Measurements from ENCODE around the gene RRAGD. TPM values are rescaled to one million over a fixed set of nuclear protein-coding genes. Genes with fewer than 3 reads are reported as not detected.
A peak's percentile ranks its signal among the peaks of the same experiment; 100 is the strongest.

Gene RRAGD
- polyA plus RNA-seq, 10 donors = 45.7 to 125 (median 99.9) TPM

- no peak for DNase-seq
Measured at GRCh38 chr6:89381031-89381430, 31.0 kb downstream of the RRAGD start.

DNA sequence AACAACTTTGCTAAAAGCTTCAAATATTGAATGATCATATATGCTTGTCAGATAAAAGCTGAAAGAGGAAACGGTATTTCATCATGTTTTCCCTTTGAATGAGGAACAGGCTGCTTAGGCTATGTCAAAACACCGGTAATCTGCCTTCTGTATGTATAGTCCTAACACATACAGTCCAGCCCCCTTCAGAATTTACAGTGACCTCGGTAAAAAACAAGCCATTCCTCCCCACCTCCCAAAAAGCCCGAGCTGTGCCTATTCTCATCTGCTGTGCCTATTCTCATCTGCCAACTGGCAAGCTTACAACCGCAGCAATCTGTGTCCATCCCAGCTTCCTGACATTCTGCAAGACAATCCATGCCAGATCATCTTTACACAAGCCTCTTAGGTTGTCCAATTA is 32.8 kb downstream of the RRAGD start:
- DNase-seq = no peak

- DNase-seq = no peak
Measured at GRCh38 chr6:89378628-89379027, 33.4 kb downstream of the RRAGD start.

- peak in 2 of 3 donors; percentile 26 for DNase-seq
Measured at GRCh38 chr6:89375427-89376267, 36.4 kb downstream of the RRAGD start.

GRCh38 chr6:89372506-89372901 is 39.6 kb downstream of the RRAGD start:
- DNase-seq = no peak

GRCh38 chr6:89371849-89372505 is 40.1 kb downstream of the RRAGD start:
- peak in 2 of 3 donors; percentile 48 to 66 for DNase-seq

DNA sequence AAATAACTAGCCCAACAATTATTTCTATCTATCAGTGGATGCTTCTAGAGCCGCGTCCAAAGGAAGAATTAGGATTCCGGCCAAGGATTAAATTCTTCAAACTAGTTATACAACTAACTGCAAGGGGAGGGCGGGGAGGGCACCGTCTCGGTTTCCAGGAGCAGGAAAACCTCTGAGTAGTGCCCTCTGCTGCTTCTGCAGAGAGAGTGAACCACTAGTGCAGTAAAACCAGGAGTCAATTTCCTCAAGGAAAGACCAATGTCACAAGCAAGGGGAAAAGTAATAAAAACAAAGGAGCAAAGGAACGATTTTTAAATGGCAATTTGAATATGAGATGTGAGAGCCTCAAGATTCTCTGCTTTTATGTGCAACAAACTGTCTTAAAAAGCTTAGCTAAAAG is 43.1 kb downstream of the RRAGD start:
- peak in 2 of 3 donors; percentile 27 to 49 for DNase-seq

GRCh38 chr6:89368107-89368506 is 44.0 kb downstream of the RRAGD start:
- peak; percentile 47 to 74 (median 71) for DNase-seq

DNA sequence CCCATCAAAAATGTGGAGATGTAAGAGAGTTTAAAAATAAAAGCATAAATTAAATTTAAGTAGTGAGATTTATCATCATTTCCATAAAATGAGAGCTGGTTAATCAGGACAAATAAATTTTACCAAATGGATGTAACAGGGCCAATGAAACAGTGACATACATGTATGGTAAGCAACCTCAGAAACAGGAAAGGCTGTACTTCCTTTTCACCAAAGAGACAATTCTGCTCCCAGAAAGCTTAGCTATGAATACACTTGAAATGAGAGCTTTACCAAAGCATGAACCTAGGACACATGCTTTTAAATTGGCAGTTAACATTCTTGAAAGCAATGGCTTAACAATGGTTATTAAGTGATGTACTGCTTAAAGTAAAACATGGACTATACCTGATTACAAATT is 47.5 kb downstream of the RRAGD start:
- no peak for DNase-seq

DNA sequence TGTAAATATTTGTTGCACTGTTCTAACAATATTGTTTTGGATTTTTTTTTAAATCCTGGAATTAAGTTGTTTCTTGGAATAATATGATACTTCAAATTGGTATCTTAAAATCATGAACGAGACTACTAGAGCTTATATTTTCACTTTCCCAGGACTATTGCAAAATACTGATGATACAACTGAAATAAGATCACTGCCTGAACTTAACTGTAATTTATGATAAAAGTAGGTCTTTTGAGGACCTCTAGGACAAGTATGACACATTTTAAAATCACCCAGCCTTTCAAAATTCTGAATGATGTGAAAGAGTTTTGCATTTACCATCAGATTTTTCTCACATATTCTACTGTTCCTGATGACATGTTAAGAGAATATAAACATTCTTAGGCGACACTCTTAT is 50.9 kb downstream of the RRAGD start:
- no peak for DNase-seq

DNA sequence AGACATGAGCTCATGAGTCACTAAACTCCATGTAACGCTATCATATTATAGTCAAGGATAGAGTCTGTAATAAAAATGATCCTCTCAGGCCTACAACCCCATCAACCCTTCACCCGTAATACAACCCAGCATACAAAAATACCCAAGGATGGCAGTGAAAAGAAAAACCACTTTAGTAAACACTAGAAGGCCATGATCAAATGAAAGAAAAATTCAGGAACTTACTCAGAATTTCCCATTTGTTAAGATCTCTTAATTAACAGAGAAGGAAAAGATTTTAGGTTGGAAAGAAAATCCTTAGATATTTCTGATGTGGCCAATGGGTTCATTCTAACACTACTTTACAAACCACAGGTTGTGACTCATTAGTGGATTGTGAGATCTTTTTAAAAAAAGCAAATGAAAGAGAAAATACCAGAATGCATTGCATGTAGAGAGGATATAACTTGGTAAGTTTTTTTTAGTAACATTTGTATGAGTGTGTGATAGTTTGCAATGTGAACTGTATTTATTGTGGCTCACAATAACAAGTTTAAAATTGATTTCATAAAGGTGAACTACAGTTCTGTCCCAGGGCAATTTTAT is 51.6 kb downstream of the RRAGD start:
- peak in 1 of 3 donors; percentile 39 for DNase-seq

GRCh38 chr6:89359561-89359960 is 52.5 kb downstream of the RRAGD start:
- DNase-seq = no peak

- peak in 1 of 3 donors; percentile 24 for DNase-seq
Measured at GRCh38 chr6:89357390-89357789, 54.7 kb downstream of the RRAGD start.

GRCh38 chr6:89356642-89357170 is 55.4 kb downstream of the RRAGD start:
- no peak for DNase-seq

- DNase-seq = no peak
Measured at GRCh38 chr6:89355511-89356194, 56.4 kb downstream of the RRAGD start.

DNA sequence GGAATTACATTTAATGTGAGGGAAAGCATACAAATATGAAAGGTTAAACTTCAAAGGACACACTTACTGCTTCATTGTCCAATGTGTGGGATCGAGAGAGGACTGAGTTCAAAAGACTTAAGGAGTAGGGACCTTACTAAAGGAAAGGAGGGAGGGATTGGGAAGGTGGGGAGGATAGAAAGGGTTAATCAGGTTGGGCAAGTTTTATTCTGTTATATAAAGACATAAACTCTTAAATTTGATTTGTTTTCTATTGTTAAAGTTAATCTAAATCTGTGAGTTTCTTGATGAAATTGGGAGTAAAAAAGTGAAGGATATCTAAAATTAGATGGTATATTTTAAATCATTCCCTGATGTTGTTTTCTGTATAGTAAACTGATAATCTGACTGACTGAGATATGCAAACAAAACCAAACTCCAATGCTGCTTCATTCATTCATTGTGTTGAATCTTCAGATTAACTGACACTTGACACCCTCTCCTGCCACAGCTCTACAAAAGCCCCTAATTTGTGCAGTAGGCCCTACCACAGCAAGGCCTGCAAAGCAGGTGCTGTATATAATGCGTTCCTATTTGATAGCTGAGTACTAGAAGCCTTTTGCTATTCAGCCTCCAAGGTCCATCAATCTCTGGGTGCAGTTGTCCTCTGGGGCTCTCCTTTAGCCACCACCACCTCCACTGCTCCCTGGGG is 58.2 kb downstream of the RRAGD start:
- DNase-seq = no peak

DNA sequence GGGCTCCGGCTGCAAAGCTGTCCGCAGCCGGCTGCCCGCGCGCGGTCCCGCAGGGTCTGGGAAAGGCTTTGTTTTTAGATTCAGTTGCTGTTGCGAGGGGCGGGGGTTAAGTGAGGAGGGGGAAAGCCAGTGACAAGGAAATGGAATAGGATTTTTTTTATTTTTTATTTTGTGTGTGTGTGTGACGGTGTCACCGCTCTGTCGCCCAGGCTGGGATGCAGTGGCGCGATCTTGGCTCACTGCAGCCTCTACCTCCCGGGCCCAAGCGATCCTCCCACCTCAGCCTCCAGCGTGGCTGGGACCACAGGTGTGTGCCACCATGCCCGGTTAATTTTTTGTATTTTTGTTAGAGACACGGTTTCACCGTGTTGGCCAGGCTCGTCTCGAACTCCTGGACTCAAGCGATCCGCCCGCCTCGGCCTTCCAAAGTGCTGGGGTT is 58.9 kb downstream of the RRAGD start:
- no peak for DNase-seq

DNA sequence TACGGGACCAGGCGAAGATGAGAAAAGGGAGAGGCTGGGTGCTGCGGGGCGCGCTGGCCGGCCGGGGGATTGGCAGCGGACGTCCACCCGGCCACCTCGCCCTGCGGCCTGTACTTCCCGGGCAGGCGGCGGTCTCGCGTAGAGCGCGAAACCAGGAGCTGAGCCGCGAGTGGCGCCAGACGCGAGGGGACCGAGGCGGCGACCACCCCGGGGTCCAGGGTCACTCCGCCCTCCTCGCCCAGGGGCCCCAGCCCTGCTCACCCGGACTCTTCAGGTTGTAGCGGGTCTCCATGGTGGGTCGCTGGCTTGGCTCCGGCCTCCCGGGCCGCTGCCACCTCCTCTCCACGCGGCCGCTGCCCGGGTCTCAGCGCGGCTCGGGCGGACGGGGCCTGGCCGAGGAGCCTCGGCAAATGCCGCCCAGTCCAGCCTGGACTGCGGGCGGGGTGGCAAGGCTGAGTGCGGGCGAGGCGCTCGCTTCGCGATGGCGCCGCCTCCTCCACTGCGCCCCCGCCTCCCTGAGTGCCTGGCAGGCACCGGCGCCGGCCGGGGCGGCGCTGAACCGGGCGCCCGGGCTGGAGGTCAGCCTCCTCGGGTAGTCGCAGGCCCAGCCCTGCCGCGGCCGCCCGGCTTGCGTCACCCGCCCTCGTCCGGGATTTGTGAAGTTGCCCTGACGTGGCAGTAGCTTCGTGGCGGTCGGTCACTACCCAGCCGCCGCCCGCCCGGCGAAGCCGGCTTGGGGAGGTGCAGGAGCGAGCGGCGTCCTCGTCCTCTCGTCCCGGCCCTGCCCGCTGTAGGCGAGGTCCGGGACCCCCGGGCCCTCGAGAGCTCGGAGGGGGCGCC is 59.6 kb downstream of the RRAGD start, which contains the start of gene UBE2J1:
Gene UBE2J1, minus strand, starts transcription at position 445 of the 840 bp plus-strand sequence. Its CDS starts 153 bp downstream, at position 292.
- peak; percentile 91 to 97 (median 94) for DNase-seq

DNA sequence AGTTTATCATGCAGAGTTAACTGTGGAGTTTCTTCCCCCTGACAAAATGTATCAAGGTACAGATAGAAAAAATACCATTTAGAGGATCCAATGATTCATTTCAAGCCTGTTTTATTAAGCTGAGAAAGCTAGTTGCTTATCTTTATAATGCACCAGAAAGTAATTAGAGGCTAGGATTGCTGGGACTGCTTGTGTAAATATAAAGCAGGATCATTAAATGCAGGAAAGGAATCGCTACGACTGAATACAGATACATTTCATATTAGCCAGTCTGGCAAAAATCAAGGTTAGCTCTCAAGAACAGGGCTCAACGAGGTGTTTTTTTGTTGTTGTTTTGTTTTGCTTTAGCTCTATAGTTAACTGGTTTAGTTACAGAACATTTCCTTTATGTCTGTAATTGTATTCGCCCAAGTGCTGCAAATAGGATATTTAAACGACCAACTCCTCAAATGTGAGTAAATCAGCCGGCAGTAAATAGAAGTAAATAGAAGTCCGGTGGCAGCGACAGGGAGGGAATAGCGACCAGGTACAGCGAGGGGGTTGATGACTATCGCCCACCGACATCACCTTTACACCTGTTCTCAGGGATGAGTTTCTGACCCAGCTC is 60.3 kb downstream of the RRAGD start:
- no peak for DNase-seq

All from muscle of back (tissue), 11 donors.